Stimulated activated CD4-positive, alpha-beta T cell treated with anti-CD3 and anti-CD28 coated beads, Interleukin-1b, Interleukin-23, amount 100 ng/mL, for 1 hour (primary cell): ENCODE measurements around the gene CTIF.
"Not testable (repeated sequence)": the region's sequence is repeated elsewhere in the genome, so short reads cannot be mapped to it uniquely, and the experiment has no call there.

Experiments
- DNase-seq, 2 donors: peaks; one replicate each; pipeline ENCODE4 v3.0.0-alpha.2; 2020; ENCODE audit warnings: low read depth in 2 of 2

CTIF gene

DNA sequence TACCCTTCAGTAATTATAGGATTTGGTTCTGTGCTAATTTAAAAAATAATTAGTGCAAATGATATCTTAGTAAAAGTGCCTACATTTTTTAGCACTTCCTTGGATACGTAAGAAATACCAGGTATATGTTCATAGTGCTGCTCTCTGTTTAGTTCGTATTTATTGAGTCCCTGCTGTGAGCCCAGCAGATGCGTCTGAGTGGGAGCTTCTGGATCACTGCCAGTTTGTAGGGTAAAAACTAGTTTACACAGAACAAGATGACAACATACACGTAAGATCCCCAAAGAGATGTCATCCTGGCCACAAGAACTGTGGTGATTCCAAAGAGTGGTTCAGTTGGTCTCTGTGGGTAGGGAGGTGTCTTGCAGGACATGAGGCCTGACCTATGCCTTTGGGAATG lies 103.2 kb downstream of the CTIF start:
- no peak for DNase-seq

DNA sequence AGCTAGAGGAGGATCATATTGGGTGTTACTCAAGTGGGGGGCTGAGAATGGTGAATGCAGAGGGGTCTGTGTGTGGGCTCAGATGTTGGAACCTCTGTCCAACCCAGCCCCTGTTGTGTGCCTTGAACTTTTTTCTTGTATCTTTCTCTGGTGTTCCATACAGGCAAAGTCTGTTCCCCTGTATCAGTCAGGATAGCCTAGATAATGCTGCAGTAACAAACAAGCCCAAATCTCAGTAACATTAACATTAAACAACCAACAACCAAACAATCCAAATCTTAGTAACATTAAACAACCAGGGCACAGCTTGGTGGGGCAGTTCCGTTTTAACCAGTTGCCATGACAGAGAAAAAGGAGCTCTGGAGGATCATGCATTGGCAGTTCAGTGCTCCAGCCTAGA lies 103.7 kb downstream of the CTIF start:
- DNase-seq: no peak

DNA sequence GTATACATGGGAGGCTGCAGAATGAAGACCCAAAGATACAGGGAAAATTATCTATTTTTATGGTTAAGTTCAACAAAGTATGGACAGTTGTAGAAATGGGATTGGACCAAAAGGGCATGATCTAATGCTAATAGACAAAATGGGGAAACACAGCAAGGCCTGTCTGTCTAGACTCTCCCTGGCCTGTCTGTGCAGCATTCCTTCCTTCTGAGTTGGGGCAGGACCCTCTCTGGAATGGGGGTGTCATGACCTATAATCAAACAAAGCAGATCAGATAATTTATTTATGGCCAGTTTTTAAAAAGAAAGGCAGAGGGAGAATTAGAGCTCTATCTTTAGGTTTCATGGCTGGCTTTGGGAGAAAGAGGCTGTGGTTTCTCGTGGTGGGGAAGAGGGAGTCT lies 104.4 kb downstream of the CTIF start:
- no peak for DNase-seq

DNA sequence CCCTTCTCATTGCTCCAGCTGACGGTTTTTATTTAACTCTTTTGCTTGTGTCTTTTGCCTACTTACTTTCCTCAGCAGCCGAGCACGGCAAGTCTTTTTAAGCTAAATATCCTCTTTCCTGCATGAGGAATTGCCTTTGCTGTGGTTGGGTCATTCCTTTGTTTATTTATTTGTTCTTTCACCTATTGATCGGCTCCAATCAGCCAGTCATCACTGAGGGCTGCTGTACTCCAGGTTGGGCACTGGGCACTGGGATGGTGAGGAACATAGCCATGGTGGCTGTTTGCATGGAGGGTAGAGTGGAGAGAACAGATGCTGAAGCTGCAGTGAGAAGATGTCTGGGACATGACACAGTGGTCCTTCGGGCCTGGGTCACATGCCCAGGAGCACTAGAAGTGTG lies 105.2 kb downstream of the CTIF start:
- no peak for DNase-seq

DNA sequence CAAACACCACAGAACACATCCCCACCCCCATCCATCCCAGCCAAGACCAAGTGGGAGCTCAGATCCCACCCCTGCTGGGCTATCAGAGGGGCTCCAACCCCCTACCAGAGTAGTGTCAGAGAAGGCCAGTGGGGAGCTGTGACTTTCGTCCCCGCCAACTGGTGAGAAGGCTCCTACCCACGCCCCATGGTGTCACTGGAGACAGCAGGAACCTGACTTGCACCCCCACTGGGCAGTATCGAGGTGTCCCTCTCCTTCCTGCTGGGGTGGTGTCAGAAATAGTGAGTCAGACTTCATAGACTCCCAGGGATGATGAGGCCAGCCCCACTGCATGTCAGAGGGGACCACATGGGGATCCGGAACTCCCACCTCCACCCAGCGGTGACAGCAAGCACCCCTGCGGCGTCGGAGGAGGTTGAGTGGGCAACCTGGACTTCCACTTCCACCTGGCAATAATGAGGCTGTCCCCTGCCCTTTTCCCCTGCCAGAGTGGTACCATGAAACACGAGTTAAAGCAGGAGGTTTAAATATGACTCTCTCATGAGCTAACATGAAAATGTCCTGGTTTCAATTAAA lies 106.7 kb downstream of the CTIF start:
- DNase-seq: no peak

DNA sequence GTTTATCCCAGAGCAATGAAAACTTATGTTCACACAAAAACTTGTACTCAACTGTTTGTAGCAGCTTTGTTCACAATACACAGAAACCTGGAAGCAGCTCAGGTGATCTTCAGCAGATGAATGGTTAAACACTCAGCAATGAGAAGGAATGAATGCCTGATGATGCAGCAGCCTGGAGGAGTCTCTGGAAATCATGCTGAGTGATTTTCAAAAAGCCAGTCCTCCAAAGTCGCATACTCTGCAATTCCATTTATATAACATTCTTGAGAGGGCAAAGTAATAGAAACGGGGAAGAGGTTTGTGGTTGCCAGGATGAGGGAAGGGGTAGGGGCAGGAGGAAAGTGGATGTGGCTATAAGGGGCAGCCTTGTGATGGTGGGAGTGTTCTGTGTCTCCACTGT lies 108.1 kb downstream of the CTIF start:
- DNase-seq: no peak

DNA sequence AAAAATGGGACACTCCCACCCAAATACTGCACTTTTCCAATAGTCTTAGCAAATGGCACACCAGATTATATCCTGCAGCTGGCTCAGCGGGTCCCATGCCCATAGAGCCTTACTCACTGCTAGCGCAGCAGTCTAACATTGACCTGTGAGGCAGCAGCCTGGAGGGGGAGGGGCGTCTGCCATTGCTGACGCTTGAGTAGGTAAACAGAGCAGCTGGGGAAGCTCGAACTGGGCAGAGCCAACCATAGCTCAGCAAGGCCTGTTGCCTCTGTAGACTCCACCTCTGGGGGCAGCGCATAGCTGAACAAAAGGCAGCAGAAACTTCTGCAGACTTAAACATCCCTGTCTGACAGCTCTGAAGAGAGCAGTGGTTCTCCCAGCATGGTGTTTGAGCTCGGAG lies 110.4 kb downstream of the CTIF start:
- DNase-seq: no peak

DNA sequence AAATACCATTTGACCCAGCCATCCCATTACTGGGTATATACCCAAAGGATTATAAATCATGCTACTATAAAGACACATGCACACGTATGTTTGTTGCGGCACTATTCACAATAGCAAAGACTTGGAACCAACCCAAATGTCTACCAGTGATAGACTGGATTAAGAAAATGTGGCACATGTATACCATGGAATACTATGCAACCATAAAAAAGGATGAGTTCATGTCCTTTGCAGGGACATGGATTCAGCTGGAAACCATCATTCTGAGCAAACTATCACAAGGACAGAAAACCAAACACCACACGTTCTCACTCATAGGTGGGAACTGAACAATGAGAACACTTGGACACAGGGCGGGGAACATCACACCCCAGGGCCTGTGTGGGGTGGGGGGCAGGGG lies 115.8 kb downstream of the CTIF start:
- DNase-seq: not testable (repeated sequence)

DNA sequence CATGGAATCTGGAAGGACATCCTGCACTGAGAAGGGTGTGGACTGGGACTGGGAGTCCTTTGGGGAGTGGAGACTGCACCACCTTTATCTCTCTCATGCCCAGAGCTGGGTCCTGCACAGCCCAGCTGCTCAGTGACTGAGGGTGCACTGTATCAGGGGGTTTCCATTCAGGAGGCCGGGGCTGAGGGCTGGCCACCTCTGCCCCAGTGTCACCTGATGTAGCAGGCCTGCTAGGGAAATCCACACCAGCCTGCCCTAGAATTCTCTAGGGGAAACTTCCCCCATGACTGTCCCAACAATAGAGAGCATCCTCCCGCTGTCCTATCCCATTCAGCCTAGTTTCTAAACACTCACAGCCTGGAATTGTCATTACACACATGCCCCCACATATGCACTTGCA lies 116.7 kb downstream of the CTIF start:
- no peak for DNase-seq

DNA sequence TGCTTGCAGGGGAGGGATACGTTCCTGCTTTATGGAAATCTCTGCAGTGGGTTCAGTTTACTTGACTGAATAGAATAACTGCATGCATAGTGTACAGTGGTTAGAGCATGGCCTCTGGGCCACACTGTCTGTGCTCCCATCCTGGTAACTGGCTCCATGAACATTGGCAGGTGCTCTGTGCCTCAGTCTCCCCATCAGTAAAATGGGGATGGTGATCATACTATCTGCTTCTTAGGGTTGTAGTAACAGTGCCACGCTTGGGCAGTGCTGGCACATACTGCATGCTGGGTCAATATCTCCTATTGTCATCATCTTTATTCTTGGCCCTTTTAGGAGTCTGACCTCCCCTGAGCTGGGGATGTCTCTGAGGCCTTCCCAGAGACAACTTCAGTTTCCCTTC lies 117.3 kb downstream of the CTIF start:
- no peak for DNase-seq

DNA sequence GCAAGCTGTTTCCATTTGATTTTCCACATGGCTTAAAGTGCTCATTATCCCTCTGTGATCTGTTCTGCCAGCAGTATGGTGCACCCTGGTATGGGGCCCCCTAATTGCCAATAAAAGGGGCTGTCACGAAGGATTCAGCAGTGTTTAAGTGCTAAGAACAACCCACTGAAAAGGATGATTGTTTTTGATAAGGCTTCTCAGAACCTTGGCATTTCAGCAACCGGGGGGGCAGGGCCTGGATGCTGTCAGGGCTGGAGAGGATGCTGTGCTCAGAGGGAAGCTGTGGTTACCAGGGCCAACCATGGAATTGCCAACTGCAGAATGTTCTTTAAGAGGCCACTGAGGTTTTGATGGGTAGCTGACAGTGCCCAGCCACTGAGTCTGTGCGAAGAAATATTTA lies 117.8 kb downstream of the CTIF start:
- no peak for DNase-seq

DNA sequence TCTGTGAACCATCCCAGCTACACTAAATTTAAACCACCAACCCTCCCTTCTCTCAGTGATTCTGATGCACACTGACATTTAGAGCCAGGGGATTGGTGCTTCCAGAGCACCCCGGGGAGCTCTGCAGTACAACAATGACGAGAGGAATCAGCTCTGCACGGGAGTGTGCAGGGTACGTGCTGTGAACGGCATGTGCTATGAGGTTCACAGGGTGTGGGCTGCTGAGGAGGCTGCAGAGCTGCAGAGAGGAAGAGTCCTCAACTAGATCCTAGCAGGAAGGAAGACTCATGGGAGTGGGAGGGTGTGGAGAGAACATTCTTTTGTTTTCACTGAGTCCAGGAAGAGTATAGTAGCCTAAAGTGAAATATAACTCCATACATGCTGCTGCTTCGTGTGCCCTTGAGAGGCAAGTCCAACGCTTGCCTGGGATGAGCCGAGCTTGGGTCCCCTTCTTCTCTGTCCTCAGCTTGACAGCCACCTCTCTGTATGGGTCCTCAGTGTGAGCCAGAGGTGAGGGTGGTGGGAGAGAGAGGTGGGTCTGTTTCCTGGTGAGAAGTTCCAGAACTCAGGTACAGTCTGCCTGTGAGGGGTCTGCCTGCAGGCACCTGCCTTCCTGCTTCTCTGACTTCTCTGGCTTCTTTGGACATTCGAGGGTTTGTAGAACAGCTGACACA lies 118.8 kb downstream of the CTIF start:
- DNase-seq: no peak

DNA sequence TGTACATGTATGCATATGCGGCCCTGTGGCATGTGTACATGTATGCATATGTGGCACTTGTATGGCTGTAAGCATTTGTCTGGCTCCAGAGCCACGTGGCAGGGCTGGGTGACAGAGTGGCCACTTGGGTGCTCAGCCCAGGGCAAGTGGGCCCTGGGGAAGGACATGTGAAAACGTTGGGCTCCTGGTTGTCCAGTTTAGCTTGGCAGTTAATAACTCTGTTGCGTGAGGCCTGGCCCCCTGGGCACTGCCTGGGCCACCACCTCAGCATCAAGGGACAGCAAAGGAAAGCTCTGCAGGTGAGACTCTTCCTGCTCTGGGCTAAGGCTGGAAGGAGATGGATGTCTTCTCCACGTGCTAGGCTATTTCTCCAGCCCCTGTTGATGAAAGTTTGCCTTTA lies 119.9 kb downstream of the CTIF start:
- no peak for DNase-seq

DNA sequence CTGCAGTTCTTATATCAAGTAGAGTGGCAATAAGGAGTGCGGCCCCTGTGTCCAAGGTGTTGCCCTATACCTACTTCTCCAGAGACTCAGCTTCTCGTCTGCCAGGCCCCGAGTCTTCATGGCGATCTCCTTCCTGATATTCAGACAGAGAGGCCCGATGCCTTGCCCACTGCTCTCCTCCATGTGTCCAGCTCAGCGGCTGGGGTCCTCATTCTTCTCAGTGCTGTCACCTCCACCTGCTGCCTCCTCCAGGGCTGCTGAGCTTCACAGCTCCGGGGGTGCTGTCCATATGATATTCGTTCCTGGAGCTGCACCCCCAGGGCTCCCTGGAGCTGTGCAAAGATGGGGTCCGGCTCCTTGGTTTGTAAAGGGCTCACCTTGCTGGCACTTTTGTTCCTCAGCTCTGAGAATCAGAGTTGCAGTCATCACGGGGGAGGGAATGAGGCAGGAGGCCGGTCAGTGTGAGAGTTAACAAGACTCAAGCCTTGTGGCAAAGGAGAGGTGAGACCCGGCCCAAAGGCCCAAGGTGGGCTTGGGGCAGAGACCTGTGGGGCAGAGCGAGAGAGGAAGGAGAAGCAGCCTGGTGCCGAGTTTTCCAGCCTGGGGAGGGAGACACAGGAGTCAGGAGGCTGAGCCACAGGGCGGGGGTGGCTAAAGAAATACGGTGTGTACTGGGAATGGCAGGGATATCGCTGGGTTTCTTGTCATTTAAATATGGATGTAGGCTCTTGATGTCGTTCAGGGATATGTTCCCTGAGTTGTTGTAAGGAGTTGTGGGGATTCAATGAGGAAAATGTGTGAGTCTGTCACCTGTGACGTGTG lies 120.6 kb downstream of the CTIF start:
- no peak for DNase-seq

DNA sequence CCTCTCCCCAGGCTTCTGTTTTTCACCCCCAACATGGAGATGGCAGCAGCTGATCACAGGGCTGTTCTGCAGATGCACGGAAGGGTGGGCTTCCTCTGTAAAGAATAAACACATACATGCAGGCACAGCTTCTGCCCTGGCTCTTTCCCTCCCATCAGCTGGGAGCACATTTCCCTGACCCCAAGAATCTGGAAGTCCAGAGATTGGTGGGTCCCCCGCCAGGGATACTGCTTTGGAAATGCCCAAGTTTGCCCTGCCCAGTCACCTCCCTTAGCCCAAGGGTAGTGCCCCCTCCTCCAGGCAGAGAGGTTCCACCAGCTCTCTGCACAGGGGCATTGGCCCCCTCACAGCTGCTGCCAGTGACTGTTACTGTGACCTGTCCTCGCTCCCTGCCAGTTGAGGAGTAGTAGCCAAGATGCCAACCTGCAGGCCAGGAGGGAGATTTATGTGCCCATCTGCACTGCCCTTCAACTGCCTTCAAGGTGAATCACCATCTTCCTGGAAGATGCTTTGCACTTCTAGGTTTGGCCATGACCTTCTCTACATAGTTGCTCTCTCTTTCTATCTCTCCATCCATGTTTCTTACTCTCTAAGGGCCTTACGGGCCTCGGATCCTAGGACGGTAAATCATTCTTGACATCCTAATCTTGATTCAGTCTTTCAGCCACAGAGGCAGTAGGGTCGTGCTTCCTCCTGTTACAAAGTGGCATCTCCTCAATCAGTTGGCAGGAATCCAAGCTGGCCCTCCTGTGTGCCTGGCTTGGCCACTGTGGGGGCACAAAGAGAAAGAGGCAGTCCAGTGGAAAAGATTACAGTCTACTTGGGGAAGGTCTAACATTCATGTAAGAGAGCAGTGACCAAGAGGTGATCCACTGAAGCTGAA lies 121.8 kb downstream of the CTIF start:
- DNase-seq: no peak

DNA sequence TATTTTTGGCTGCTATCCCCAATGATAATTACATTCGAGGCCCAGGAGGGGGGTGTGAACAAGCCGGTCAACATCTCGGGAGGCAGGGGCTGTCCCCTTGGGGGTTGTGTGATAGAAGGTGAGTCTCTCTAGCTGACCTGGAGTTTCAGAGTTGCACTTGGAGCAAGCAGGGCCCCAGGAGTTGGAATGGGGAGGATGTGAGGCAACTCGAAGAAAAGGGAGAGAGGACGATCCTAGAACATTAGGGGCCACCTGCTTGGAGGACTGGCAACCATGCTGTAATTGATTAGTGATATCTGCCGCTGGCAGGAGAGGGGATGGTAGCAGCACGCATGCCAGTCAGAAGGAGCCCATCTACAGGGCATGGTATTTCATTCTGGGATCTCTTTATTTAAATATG lies 122.6 kb downstream of the CTIF start:
- no peak for DNase-seq

DNA sequence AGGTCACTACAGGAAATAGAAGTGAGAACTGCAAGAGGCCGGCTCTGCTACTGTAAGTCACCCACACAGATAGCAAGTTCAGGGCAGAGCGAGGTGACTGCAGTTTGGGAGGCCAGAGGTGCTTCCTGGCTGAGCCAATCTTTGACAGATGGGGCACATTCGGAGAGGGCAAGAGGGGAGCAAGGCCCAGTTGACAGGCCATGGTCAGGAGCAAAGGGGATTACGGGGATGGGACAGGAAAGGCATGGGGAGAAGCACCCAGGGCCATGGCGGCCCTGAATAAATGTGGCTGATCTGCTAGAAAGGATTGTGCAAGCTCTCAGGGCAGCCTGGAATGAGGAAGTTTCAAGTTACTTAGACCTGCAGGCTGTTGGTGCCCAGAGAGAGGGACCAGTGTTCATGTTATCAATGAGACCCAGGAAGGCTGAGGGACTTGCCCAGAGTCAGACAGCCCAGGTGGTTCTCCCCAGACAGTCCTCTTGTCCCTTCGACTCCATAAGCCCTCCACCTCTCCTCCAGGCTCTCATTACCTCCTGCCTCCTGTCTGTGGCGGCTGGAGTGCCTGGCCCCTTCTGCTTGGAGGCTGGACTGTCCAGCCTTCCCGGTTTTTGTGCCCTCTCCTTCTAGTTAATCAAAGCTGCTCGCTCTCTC lies 123.3 kb downstream of the CTIF start:
- DNase-seq: no peak

DNA sequence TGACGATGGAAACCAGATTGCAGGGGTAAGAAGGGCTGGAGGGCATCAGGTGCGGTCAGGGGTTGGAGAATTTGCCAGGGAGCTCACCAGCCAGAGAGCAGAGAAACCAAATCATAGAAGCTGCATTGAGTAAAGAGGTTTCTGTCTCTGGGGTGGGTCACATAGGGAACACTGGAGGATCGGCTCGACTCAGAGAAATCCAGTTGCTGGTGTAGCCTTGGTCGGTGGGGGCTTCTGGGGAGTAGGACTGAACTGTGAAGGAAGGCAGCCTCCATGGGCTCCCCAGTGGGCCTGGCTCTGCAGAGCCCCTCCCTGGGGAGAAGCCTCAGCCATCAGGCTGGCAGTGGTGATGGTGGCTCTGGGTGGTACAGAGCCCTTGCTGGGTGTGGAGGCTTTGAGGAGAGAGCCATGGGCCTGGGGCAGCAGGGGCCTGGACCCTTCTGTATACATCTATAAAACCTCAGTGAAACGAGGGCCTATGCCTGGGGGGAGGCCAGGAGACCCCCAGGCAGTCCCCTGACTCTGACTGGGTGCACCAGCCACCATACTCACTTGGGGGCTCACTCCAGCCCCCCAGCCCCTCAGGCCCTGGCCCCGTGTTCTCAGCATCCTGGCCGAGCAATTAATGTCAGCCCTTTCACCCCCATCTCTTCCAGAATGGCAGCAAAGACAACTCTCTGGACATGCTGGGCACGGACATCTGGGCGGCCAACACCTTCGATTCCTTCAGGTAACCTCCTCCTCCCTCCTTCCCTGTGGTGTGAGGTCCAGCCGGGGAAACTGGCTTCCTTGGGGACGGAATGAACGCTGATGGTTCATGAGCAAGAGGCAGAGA lies 124.5 kb downstream of the CTIF start:
- no peak for DNase-seq

DNA sequence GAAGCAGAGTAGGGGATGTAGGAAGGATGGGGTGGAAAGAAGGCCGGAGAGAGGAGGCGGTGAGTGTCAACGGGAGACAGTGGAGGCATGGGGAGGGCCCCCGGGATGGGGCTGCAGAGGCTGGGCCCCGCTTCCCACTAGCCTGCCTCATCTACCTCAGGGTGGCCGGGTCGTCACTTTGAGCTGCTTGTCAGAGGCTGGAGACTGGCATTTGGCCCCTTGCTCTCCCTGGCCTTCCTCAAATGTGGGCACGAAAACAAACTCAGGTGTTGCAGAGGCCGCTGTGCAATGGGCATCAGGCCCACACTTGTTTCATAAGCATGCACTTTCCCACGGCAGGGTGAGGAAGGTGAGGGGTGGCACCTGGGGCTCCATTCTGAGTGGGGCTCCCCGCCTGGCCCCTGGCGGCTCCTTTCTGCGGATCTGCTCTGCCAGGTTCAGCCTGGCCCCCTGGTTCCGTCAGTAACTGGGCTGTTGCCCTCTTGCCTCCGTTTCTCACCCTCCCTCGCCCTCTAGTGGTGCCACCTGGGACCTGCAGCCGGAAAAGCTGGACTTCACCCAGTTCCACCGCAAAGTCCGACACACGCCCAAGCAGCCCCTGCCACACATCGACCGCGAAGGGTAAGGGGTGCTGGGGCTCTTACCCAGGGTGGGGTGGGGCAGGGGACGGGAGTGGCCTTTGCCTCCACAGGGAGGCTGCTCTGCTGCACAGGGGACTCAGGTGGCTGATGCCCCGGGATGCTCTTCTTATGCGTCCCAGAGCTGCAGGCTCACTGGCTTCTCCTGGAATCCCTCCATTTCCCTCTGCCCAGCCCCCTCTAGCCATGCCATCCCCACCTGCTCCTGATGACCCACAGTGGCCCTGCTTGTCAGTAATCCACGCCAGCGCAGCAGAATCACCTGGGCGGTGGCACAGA lies 125.4 kb downstream of the CTIF start:
- DNase-seq: peak in 1 of 2 donors; percentile 16

DNA sequence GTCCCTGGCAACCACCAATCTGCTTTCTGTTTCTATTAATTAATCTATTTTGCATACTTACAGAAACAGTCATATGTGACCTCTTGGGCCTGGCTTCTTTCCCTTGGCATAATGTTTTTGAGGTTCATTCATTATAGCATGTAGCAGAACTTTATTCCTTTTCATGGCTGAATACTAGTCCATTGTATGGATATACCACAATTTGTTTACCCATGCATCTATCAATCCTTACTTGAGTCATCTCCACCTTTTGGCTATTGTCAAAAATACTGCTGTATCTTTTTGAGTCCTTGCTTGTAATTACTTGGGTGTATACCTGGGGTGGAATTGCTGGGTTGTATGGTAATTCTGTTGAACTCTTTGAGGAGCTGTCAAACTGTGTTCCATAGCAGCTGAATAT lies 126.8 kb downstream of the CTIF start:
- no peak for DNase-seq
